ENCODE results near the gene CDH4. TPM values are rescaled to one million over a fixed set of nuclear protein-coding genes. Genes with fewer than 3 reads are reported as not detected.

The CDH4 gene
- total and polyA plus RNA-seq, 9 of the 15 experiments (the other 6 are each of a cell fraction or from before 2014, with no cell fraction given): 0.04 TPM; not detected in 8

GRCh38 chr20:61769286-61769832, 517.3 kb downstream of the CDH4 start:
- intact Hi-C loops (cut with micrococcal nuclease) (no loop called here), in situ Hi-C loops (cut with MboI) (no loop called here)
- FAIRE-seq: no peak
- H3K9ac ChIP-seq (ENCODE audit: insufficient read depth in 1 of 2, low read depth in 2 of 2, low read length in 2 of 2): no peak overlapping the region
- no peaks in the 10 kb centered on the region for H3K9me1 ChIP-seq (ENCODE audit: control insufficient read depth, insufficient read depth, low read length)
- H2AFZ ChIP-seq (ENCODE audit: low read depth, low read length): no peak overlapping the region
- WGBS (ENCODE audit: insufficient coverage, low coverage, missing lambda C conversion rate): under 1% methylated on average over 11 of the region's 11 CpGs
- H3K79me2 ChIP-seq (ENCODE audit: control insufficient read depth, insufficient read depth, low read length): no peaks in the 10 kb centered on the region
- ChIA-PET POLR2A (interaction anchor here (1.0 kb wide), 1 partner anchor 9 kb away, joined by 3 read pairs; no protein-coding TSS in a partner anchor), CTCF (ENCODE audit: low intra/inter-chr PET ratio) (no interaction called here)
- TF ChIP-seq KAT8 (IDR thresholded peaks at IDR 0.05; ENCODE audit: low read depth) (no peak), ZNF445 (CRISPR knock-in tag; IDR thresholded peaks at IDR 0.05; ENCODE audit: low read depth) (no peak), SMC3 (conservative IDR thresholded peaks at IDR 0.05; ENCODE audit: insufficient read depth, low read depth, low read length) (no peak)
- H3K9me3 ChIP-seq (replicated peaks; ENCODE audit: control insufficient read depth, insufficient read depth, low read depth, low read length): no peaks in the 10 kb centered on the region
- H3K4me1 ChIP-seq (replicated peaks in 1 of 2; ENCODE audit: control insufficient read depth in 2 of 2, insufficient read depth in 2 of 2, low read length in 2 of 2): no peaks in the 10 kb centered on the region; a peak in 1 of 5 replicates
- BruUV-seq (replicated peaks): no TSS peak
- H4K20me1 ChIP-seq (replicated peaks; ENCODE audit: control insufficient read depth, insufficient read depth, low read length): peaks cover 3% of the 10 kb centered on the region; the same call in 1 of the 2 replicates
- no peak for ATAC-seq
- H3K27ac ChIP-seq (ENCODE audit: extremely low read depth, low read depth, low read length): no peak overlapping the region
- H3K36me3 ChIP-seq (ENCODE audit: control insufficient read depth, insufficient read depth, low read length): no peaks in the 10 kb centered on the region
- H3K4me3 ChIP-seq: no peak overlapping the region
- peaks cover 8 to 55% of the 10 kb centered on the region in 2 experiments; a peak in 4 of 5 replicates for H3K27me3 ChIP-seq (ENCODE audit: control insufficient read depth in 2 of 2, insufficient read depth in 2 of 2, low read length in 2 of 2)
- H3K4me2 ChIP-seq (ENCODE audit: insufficient read depth, low read length): no peak overlapping the region
- DNase-seq (ENCODE audit: extremely low read depth in 1 of 4, low spot score in 3 of 4): no peak

- peaks cover 4 to 47% of the 10 kb centered on the region in 2 experiments; a peak in 4 of 5 replicates for H3K27me3 ChIP-seq (ENCODE audit: control insufficient read depth in 2 of 2, insufficient read depth in 2 of 2, low read length in 2 of 2)
- FAIRE-seq (no peak), ATAC-seq (no peak), DNase-seq (ENCODE audit: extremely low read depth in 1 of 4, low spot score in 3 of 4) (no peak)
- H2AFZ ChIP-seq (ENCODE audit: low read depth, low read length): no peak overlapping the region
- H3K9ac ChIP-seq (ENCODE audit: insufficient read depth in 1 of 2, low read depth in 2 of 2, low read length in 2 of 2): no peak overlapping the region
- no peaks in the 10 kb centered on the region for H3K36me3 ChIP-seq (ENCODE audit: control insufficient read depth, insufficient read depth, low read length)
- ChIA-PET POLR2A (no interaction called here), CTCF (ENCODE audit: low intra/inter-chr PET ratio) (no interaction called here)
- no peaks in the 10 kb centered on the region; a peak in 1 of 5 replicates for H3K4me1 ChIP-seq (replicated peaks in 1 of 2; ENCODE audit: control insufficient read depth in 2 of 2, insufficient read depth in 2 of 2, low read length in 2 of 2)
- no peaks in the 10 kb centered on the region; the same call in none of the 2 replicates for H4K20me1 ChIP-seq (replicated peaks; ENCODE audit: control insufficient read depth, insufficient read depth, low read length)
- TF ChIP-seq ZNF408 (CRISPR knock-in tag; IDR thresholded peaks at IDR 0.05; ENCODE audit: low read depth): no peak
- TF ChIP-seq ZBED1 (IDR thresholded peaks at IDR 0.05): no peak
- TF ChIP-seq ZBTB1 (CRISPR knock-in tag; IDR thresholded peaks at IDR 0.05; ENCODE audit: borderline replicate concordance, low read depth): no peak
- TF ChIP-seq POLR2B (IDR thresholded peaks at IDR 0.05; ENCODE audit: low read depth, partially characterized antibody): no peak
- no peak for TF ChIP-seq NFIC (IDR thresholded peaks at IDR 0.05)
- no peak for TF ChIP-seq ZNF76 (CRISPR knock-in tag; IDR thresholded peaks at IDR 0.05; ENCODE audit: borderline replicate concordance)
- no peak for TF ChIP-seq ZKSCAN3 (CRISPR knock-in tag; IDR thresholded peaks at IDR 0.05)
- TF ChIP-seq DDX20 (tag; IDR thresholded peaks at IDR 0.05; ENCODE audit: low read depth): no peak
- no peak for TF ChIP-seq RFX1 (IDR thresholded peaks at IDR 0.05)
- TF ChIP-seq XRCC3 (IDR thresholded peaks at IDR 0.05): no peak
- no peak for TF ChIP-seq DPF2 (IDR thresholded peaks at IDR 0.05)
- TF ChIP-seq TEAD1 (CRISPR knock-in tag; IDR thresholded peaks at IDR 0.05): no peak
- H3K9me1 ChIP-seq (ENCODE audit: control insufficient read depth, insufficient read depth, low read length): no peaks in the 10 kb centered on the region
- BruUV-seq (replicated peaks): no TSS peak
- H3K4me3 ChIP-seq: no peak overlapping the region
- in situ Hi-C loops (cut with MboI) (no loop called here), intact Hi-C loops (cut with micrococcal nuclease) (no loop called here)
- H3K4me2 ChIP-seq (ENCODE audit: insufficient read depth, low read length): no peak overlapping the region
- 18% methylated on average over 16 of the region's 16 CpGs for WGBS (ENCODE audit: insufficient coverage, low coverage, missing lambda C conversion rate)
- H3K79me2 ChIP-seq (ENCODE audit: control insufficient read depth, insufficient read depth, low read length): no peaks in the 10 kb centered on the region
- no peak overlapping the region for H3K27ac ChIP-seq (ENCODE audit: extremely low read depth, low read depth, low read length)
- no peaks in the 10 kb centered on the region for H3K9me3 ChIP-seq (replicated peaks; ENCODE audit: control insufficient read depth, insufficient read depth, low read depth, low read length)
Measured at GRCh38 chr20:61770113-61770585, 518.1 kb downstream of the CDH4 start.
